GM12872 (cell line): Measurements from ENCODE around the gene DAPK1.

ENCODE experiments used
- TF ChIP-seq, protein P1 (sequence below): IDR thresholded peaks from 3 replicates; pipeline ENCODE4 v1.5.1; 2011; ENCODE audit warnings: low read depth, mild to moderate bottlenecking, low read length, moderate library complexity; ENCODE audit not compliant: insufficient read depth

Gene DAPK1

DNA sequence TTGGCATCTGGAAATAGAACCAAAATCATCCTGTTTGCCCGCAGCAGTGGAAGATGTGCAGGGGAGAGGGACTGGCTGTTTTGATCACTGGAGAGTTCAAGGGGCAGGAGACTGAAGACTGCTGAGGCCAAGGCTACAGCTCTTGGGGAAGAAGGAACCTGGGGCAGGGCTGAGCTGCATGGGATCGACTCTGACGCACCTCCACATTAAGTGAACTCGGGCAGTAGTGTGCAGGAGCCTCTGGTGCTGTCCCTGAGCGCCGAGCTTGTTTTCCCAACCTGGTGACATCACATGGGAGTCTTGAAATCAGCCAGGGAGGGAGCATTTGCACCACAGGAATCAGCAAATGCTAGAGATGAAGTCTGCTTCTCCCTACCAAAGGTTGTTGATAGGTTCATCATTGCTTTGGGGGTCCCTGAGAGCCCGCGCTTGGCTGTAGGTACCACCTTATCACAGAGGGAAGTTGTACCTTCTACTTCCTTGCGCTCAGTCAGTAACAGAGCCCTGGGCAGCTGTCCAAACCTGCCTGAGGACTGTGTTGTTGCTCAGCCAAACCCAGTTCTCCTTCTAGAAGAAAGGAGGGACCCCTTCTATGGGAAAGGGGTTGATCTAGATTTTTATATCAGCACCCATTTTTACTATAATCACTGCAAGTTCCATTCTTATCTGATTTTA, 175.9 kb downstream of the DAPK1 start:
- TF ChIP-seq, protein P1, sequence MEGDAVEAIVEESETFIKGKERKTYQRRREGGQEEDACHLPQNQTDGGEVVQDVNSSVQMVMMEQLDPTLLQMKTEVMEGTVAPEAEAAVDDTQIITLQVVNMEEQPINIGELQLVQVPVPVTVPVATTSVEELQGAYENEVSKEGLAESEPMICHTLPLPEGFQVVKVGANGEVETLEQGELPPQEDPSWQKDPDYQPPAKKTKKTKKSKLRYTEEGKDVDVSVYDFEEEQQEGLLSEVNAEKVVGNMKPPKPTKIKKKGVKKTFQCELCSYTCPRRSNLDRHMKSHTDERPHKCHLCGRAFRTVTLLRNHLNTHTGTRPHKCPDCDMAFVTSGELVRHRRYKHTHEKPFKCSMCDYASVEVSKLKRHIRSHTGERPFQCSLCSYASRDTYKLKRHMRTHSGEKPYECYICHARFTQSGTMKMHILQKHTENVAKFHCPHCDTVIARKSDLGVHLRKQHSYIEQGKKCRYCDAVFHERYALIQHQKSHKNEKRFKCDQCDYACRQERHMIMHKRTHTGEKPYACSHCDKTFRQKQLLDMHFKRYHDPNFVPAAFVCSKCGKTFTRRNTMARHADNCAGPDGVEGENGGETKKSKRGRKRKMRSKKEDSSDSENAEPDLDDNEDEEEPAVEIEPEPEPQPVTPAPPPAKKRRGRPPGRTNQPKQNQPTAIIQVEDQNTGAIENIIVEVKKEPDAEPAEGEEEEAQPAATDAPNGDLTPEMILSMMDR = no peak

DNA sequence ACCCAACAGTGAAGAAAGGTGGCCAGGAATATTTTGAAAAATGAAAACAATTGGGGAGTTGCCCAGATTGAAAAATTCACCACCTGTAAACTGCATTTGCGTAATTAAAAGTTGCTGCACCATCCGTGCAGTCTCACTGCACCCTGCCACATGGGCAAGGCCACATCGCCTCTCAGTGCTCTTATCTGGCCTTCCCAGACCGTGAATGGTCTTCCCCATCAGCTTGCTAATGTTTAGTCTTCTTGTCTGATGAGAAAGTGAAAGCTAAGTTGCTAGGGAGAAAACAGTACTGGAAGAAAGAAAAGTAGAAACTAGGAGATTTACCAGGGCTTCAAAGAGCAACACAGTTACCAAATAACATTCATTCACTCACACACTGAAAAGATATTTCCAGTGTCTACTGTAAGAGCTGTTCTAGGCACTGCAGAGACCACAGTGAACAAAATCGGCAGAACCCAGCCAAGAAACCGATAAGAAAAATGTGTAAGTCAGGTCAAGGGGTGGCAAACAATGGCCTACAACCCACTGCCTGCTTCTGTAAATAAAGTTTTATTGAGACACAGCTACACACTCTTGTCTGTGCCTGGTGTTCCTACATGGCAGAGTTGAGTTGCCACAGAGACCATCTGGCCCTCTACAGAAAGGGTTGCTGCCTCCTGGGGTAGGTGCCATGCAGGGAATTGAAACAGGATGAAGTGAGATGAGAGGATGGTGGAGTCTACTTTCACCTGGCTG, 177.1 kb downstream of the DAPK1 start:
- TF ChIP-seq, protein P1 = no peak

DNA sequence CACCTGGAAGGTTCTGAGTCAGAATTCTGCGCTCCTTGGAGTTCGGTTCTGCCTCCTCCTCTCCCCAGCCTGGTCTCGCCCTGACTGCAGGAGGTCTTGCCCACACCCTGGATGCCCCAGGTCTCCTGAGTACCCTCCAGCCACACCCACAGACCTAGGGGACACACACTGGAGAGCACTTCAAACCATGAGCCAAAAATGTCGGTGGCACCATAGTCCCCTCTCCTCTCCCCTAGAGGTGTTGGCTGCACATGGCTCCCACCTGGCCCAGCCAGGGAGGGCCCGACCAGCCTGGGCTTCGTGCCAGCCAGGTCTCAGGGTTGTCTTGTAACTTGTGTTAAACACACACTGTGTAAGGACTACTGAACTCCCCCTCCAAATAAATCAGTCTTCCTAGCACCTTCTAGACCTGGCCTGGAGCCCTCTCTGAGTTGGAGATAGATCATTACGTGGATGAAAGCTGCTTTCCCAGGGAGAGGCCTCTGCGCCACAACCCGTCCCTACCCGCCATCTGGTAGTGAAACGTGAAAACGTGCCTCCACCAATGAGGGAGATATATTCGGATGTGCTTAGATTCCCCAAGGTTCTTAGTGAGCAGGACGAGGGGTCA, 178.3 kb downstream of the DAPK1 start:
- TF ChIP-seq, protein P1 = no peak

DNA sequence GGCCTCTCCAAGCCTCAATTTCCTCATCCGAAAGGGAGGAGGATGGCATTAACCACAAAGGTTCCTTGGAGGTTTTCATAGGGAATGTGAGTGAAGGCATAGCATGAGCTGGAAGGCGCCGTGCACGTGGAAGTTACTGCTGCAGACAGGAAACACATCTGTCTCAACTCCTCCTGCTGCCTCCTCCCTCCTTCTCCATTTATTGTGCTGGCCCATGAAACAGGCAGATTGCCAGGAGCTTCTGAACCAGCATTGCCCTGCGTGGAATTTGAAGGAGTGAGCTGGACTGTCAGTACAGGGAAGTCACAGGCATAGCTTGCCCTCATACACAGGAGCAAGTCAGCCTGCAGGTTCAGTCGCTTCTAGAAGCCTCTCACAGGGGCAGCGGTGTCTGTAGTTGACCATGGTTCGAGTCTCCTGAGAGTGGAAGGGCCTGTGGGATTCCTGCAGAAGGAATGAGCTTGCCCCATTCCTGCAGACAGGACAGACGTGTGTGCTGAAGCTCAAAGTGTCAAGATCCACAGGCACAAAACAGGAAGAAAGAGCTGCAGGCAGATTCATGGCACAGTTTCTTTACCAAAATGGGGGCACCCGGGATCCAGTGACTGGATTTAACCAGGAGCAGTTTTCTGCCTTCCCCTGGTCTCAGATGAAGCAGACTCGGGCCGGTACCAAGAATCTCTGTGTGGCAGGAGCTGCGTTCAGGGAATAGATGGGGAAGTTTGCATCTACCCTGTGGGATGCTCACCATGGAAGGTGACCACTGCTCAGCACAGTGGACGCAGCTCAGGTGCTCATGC, 179.5 kb downstream of the DAPK1 start:
- TF ChIP-seq, protein P1 = no peak

DNA sequence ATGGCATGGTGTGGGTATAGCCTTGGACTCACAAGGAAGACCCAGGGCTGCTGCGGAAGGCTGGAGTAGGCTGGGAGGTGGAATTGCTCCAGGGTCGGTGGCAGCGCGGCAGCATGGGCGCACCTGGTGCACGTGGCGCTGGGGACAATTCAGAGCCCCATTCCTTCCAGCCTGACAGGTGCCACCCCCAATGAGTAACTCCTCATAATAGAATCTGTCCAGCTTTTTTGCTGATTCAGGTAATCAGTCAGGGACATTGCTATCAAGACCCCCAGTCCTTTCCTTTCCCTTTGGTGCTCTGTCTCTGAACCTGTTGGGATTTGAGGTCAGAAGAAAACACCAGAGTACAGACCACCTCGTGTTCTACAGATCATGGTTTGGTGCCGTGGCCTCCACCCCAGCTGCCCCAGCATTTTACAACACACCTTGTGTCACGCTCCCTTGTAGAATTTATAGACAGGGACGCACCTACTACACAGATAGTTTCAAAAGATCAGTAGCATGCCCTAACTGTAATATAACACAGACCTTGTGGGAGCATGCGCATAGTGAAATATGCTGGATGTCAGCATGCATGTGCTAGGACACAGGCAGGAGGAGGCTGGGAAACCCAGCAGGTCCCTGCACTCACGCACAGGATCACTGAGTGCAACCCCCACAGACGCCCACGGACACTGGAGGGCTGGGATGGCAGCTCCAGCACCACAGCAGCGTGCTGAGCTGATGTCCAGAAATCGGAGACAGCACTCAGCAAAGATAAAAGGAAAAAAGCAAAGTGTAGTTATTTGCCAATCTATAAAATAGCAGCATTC, 180.3 kb downstream of the DAPK1 start:
- TF ChIP-seq, protein P1 = no peak

DNA sequence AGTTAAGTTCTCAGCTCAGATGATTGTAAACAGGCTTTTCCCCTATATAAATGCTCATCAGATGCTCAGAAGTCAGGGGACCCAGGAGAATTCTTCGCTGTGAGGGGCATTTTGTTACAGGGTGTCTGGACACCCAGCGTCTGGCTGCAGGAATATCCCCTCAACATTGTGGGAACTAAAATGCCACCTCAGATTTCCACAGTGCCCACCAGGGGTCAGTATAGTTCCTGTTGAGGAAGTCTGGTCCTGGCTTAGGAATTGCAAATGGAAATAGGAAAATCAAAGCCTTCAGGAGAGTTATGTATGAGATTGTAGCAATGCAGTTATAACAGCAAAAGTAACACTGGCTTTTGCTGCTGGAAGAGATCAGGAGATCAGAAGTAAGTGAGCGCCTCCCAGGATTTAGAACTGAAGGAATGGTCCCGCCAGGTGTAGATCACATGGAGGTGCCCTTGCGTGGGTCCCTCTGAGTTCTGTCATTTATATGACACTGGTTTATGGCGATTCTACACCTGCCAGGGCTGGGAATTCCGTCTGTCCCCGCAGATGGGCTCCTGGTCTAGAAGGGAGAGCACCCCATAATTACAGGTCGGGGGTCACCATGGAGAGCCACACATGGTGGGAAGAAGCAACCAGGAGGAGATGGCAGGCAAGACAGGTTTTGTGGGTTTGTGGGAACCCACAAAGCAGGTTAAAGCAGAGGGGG, 181.1 kb downstream of the DAPK1 start:
- TF ChIP-seq, protein P1 = peak; percentile 77
